ENCODE data around the gene DNAH14. TPM values are rescaled to one million over a fixed set of nuclear protein-coding genes. Genes with fewer than 3 reads are reported as not detected.

The DNAH14 gene
- total RNA-seq, 4 donors from 2014 or later: 0.15 to 0.55 TPM; not detected in 2

DNA sequence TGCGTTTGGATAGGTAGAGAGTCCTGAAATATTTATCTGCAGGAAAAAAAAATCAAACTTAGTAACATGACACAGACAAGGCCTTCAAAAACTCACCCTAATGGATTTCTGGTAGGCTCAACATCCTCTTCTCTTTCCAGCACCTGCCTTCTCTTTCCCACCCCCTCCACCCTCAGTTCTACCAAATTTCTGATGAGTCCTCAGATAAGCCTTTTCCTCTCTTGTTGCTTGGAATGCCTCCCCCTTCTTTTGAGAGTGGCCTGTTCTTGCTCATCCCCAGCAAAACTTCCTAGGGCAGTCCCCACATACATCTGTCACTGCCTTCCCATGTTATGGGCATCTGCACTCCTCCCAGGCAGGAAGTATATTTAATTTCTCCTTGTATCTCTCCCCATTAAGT, 506.0 kb downstream of the DNAH14 start:
- ATAC-seq (no peak), DNase-seq (no peak)
- no peaks in the 10 kb centered on the region for H3K36me3 ChIP-seq
- no peaks in the 10 kb centered on the region for H3K27me3 ChIP-seq
- in situ Hi-C loops (cut with MboI; ENCODE audit: low sequenced_read_pairs in 4 of 4): no loop called here
- H3K4me3 ChIP-seq: no peak overlapping the region
- no peaks in the 10 kb centered on the region for H3K4me1 ChIP-seq
- intact Hi-C loops (cut with DNase I; ENCODE audit: low total_unique reads): no loop called here
- TF ChIP-seq, protein P1, sequence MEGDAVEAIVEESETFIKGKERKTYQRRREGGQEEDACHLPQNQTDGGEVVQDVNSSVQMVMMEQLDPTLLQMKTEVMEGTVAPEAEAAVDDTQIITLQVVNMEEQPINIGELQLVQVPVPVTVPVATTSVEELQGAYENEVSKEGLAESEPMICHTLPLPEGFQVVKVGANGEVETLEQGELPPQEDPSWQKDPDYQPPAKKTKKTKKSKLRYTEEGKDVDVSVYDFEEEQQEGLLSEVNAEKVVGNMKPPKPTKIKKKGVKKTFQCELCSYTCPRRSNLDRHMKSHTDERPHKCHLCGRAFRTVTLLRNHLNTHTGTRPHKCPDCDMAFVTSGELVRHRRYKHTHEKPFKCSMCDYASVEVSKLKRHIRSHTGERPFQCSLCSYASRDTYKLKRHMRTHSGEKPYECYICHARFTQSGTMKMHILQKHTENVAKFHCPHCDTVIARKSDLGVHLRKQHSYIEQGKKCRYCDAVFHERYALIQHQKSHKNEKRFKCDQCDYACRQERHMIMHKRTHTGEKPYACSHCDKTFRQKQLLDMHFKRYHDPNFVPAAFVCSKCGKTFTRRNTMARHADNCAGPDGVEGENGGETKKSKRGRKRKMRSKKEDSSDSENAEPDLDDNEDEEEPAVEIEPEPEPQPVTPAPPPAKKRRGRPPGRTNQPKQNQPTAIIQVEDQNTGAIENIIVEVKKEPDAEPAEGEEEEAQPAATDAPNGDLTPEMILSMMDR (IDR thresholded peaks at IDR 0.05 in 4 of 5, conservative IDR thresholded peaks at IDR 0.05 in 1 of 5): no peak
- no peak for TF ChIP-seq POLR2A (IDR thresholded peaks at IDR 0.05)
- no peak overlapping the region for H3K27ac ChIP-seq
- no peaks in the 10 kb centered on the region for H3K9me3 ChIP-seq

DNA sequence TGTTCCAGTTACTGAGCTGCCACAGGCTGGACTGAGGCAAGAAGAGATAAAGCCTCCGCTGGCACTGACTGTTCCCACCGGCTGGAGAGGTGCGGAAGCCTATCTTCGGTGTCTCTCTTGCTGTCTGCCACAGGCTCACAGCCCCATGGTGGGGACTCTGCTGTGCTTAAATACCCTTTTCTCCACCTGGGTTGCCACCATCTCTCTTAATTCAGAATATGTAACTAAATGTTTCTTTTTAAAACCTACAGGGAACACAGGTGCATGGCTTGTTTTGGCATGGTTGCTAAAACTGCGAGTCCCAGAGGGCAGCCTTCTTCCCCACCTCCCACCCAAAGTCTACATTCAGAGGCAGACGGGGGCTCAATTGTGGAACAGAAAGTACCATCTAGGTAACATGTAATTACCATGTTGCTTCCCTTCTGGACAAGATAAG, 506.5 kb downstream of the DNAH14 start:
- no peak overlapping the region for H3K4me3 ChIP-seq
- no peak overlapping the region for H3K27ac ChIP-seq
- no peaks in the 10 kb centered on the region for H3K36me3 ChIP-seq
- TF ChIP-seq, protein P1 (IDR thresholded peaks at IDR 0.05 in 4 of 5, conservative IDR thresholded peaks at IDR 0.05 in 1 of 5): no peak
- H3K27me3 ChIP-seq: no peaks in the 10 kb centered on the region
- H3K9me3 ChIP-seq: no peaks in the 10 kb centered on the region
- no peaks in the 10 kb centered on the region for H3K4me1 ChIP-seq
- no peak for DNase-seq
- in situ Hi-C loops (cut with MboI; ENCODE audit: low sequenced_read_pairs in 4 of 4): no loop called here
- intact Hi-C loops (cut with DNase I; ENCODE audit: low total_unique reads): no loop called here
- no peak for ATAC-seq

DNA sequence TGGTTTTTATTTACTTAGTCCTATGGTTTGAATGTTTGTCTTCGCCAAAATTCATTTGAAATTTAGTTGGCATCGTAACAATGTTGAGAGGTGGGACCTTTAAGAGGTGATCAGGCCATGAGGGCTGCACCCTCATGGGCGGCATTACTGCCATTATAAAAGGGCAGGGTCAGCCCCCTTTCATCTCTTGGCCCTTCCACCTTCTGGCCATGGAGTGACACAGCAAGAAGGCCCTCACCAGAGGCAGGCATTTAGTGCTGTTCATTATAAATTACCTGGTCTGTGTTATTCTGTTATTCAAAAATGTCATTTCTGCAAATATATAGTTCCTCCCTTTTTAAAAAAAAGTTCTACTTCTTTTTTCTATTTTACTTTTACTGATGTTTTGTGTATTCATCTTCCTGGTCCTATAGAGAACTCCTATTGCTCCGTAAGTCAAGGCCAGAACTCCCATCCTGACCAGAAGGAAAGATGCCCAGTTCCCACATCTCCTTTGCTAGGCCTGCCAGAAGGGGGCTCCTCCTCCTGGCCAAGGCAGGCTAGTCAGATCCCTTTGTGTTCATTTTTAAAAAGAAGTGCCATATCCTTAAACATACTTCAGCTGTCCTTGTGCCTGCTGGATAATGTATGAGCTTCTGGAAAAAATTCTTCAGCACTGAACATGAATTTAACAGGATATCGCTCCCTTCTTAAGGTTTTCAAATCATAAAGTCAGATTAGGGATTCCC, 508.4 kb downstream of the DNAH14 start:
- H3K36me3 ChIP-seq: no peaks in the 10 kb centered on the region
- H3K9me3 ChIP-seq: no peaks in the 10 kb centered on the region
- in situ Hi-C loops (cut with MboI; ENCODE audit: low sequenced_read_pairs in 4 of 4): no loop called here
- H3K4me3 ChIP-seq: no peak overlapping the region
- DNase-seq (no peak), ATAC-seq (no peak)
- H3K27ac ChIP-seq: no peak overlapping the region
- H3K27me3 ChIP-seq: no peaks in the 10 kb centered on the region
- H3K4me1 ChIP-seq: no peaks in the 10 kb centered on the region
- intact Hi-C loops (cut with DNase I; ENCODE audit: low total_unique reads): no loop called here
- TF ChIP-seq, protein P1 (IDR thresholded peaks at IDR 0.05 in 4 of 5, conservative IDR thresholded peaks at IDR 0.05 in 1 of 5): no peak
- TF ChIP-seq POLR2A (IDR thresholded peaks at IDR 0.05): no peak

DNA sequence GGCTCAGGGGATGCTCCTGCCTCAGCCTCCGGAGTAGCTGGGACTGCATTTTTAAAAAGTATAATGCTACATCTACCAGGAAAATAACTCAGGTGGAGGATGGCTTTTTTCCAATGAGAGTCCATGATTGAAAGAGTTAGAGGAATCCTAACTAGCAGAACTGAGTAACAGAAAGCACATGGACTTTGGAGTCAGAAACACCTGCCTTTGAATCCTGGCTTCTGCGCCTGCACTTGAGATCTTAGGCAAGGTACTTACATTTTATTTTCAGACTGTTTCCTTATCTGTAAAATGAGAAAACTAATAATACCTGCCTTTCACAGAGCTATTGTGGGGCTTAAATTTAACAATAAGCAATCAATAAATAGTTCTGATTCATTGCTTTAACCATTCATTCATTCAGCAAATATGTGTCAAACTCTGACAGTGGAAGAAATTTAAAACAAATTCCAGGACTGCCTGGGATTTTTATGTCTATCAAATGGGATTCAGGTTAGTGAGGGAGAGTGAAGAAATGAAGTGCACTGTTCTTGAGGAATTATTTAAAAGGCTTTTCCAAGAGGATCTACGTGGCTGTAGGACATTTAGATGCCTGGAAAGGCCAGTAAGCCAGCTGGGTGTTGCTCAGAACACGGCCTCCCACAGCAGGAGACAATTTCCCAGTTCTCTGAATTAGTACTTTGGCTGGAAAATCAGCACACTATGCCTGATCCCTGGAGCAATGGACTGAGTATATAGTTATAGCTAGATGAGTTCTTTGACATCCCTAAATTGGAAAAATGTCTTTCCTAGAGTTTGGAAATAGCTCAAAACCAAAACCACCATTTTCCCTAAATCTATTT, 511.1 kb downstream of the DNAH14 start:
- ATAC-seq (no peak), DNase-seq (no peak)
- no peaks in the 10 kb centered on the region for H3K27me3 ChIP-seq
- peaks cover 4 to 12% of the 10 kb centered on the region in 2 donors for H3K4me1 ChIP-seq
- no peaks in the 10 kb centered on the region for H3K36me3 ChIP-seq
- H3K27ac ChIP-seq: no peak overlapping the region
- no peaks in the 10 kb centered on the region for H3K9me3 ChIP-seq
- no peak overlapping the region for H3K4me3 ChIP-seq
- in situ Hi-C loops (cut with MboI; ENCODE audit: low sequenced_read_pairs in 4 of 4): no loop called here
- no peak for TF ChIP-seq POLR2A (IDR thresholded peaks at IDR 0.05)
- TF ChIP-seq, protein P1 (IDR thresholded peaks at IDR 0.05 in 4 of 5, conservative IDR thresholded peaks at IDR 0.05 in 1 of 5): no peak
- intact Hi-C loops (cut with DNase I; ENCODE audit: low total_unique reads): no loop called here
